Activated CD4-positive, alpha-beta T cell treated with anti-CD3 and anti-CD28 coated beads, Interleukin-2, amount 10 ng/mL, durations not matched to agents 7 days and 5 days (primary cell): ENCODE results near the gene RAC3. TPM values are rescaled to one million over a fixed set of nuclear protein-coding genes. Genes with fewer than 3 reads are reported as not detected.

Experiments used
- total RNA-seq, 2 experiments: library from RNA; stranded (reverse); gene quantifications; one replicate each; pipeline ENCODE4 v1.2.3, GENCODE V29; 2021

The RAC3 gene
- total RNA-seq, 2 experiments from 2014 or later: 12.2 to 13.7 TPM

Other genes starting within 250 kb of the RAC3 start
- not detected for gene GCGR, start 227.5 kb upstream of the RAC3 start, total RNA-seq
- 10 to 100 TPM; 45.7 to 47.8 TPM for gene MCRIP1, start 198.4 kb upstream of the RAC3 start, total RNA-seq
- not detected for gene PPP1R27, start 196.6 kb upstream of the RAC3 start, total RNA-seq
- 100 to 1,000 TPM; 420 to 499 TPM for gene P4HB, start 171.1 kb upstream of the RAC3 start, total RNA-seq
- 100 to 1,000 TPM; 654 to 714 TPM for gene ARHGDIA, start 160.3 kb upstream of the RAC3 start, total RNA-seq
- gene ALYREF, start 140.1 kb upstream of the RAC3 start, total RNA-seq: 100 to 1,000 TPM; 197 to 221 TPM
- gene ANAPC11, start 140.0 kb upstream of the RAC3 start, total RNA-seq: 10 to 100 TPM; 83.2 to 96.8 TPM
- gene NPB, start 129.4 kb upstream of the RAC3 start, total RNA-seq: under 1 TPM; 0.48 to 0.69 TPM
- gene PCYT2, start 120.3 kb upstream of the RAC3 start, total RNA-seq: 10 to 100 TPM; 37.6 to 39.0 TPM
- gene SIRT7, start 113.5 kb upstream of the RAC3 start, total RNA-seq: 10 to 100 TPM; 55.6 to 71.2 TPM
- gene MAFG, start 103.9 kb upstream of the RAC3 start, total RNA-seq: 10 to 100 TPM; 15.8 to 20.2 TPM
- 10 to 100 TPM; 22.8 to 26.9 TPM for gene PYCR1, start 94.4 kb upstream of the RAC3 start, total RNA-seq
- gene MYADML2, start 84.4 kb upstream of the RAC3 start, total RNA-seq: not detected
- under 1 TPM; 0.23 to 0.55 TPM for gene NOTUM, start 70.5 kb upstream of the RAC3 start, total RNA-seq
- gene ASPSCR1, start 54.0 kb upstream of the RAC3 start, total RNA-seq: 10 to 100 TPM; 34.0 to 37.6 TPM
- gene CENPX, start 8.8 kb upstream of the RAC3 start, total RNA-seq: 10 to 100 TPM; 57.3 to 73.0 TPM
- 10 to 100 TPM; 54.5 to 68.4 TPM for gene LRRC45, start 8.4 kb upstream of the RAC3 start, total RNA-seq
- gene DCXR, start 6.0 kb downstream of the RAC3 start, total RNA-seq: 100 to 1,000 TPM; 140 to 144 TPM
- 10 to 100 TPM; 29.0 to 29.8 TPM for gene RFNG, start 20.1 kb downstream of the RAC3 start, total RNA-seq
- gene GPS1, start 20.2 kb downstream of the RAC3 start, total RNA-seq: 10 to 100 TPM; 78.5 to 92.1 TPM
- 100 to 1,000 TPM; 113 to 127 TPM for gene DUS1L, start 34.1 kb downstream of the RAC3 start, total RNA-seq
- gene FASN, start 66.6 kb downstream of the RAC3 start, total RNA-seq: 100 to 1,000 TPM; 138 to 139 TPM
- gene CCDC57, start 181.2 kb downstream of the RAC3 start, total RNA-seq: 10 to 100 TPM; 60.5 to 69.7 TPM
- 100 to 1,000 TPM; 104 to 140 TPM for gene SLC16A3, start 197.4 kb downstream of the RAC3 start, total RNA-seq
- 100 to 1,000 TPM; 115 to 142 TPM for gene CSNK1D, start 242.0 kb downstream of the RAC3 start, total RNA-seq